Breast epithelium (tissue), 4 donors: ENCODE results near the gene ARHGEF4. TPM values are rescaled to one million over a fixed set of nuclear protein-coding genes. Genes with fewer than 3 reads are reported as not detected.

Experiments used
- DNase-seq, 2 donors: peaks; one replicate each; pipeline ENCODE4 v3.0.0-alpha.2; 2019; ENCODE audit warnings: low spot score in 2 of 2
- H3K27ac ChIP-seq, 2 donors: fragments of 200-600 bp; sonication (generic) in 1 of 2; one replicate each; pipeline ENCODE4 v1.5.1; 2016 to 2019; ENCODE audit warnings: mild to moderate bottlenecking in 1 of 2
- H3K27me3 ChIP-seq, 2 donors: fragments of 200-600 bp; sonication (generic) in 1 of 2; one replicate each; pipeline versions ENCODE4 v1.5.1 to v1.6.0; 2017 to 2019; ENCODE audit warnings: control low read depth in 1 of 2, mild to moderate bottlenecking in 1 of 2
- H3K36me3 ChIP-seq: fragments of 200-600 bp; one replicate; pipeline ENCODE4 v1.5.1; 2019
- H3K4me1 ChIP-seq, 2 donors: fragments of 200-600 bp; sonication (generic); one replicate each; pipeline ENCODE4 v1.5.1; 2016 to 2019; ENCODE audit warnings: control low read depth in 1 of 2
- H3K4me3 ChIP-seq, 3 donors: fragments of 200-600 bp; sonication (generic); 1 replicate in 2 of 3; 2 replicates in 1 of 3; pipeline ENCODE4 v1.5.1; 2016 to 2019; ENCODE audit warnings: mild to moderate bottlenecking in 3 of 3, moderate library complexity in 2 of 3
- H3K9me3 ChIP-seq, 2 donors: fragments of 200-600 bp; sonication (generic) in 1 of 2; one replicate each; pipeline ENCODE4 v1.5.1; 2016 to 2019; ENCODE audit warnings: control low read depth in 1 of 2
- POLR2A ChIP-seq: fragments of 450-650 bp; IDR thresholded peaks from one replicate; pipeline ENCODE4 v1.6.1; 2016; ENCODE audit warnings: antibody characterized with exemption, mild to moderate bottlenecking, moderate library complexity
- POLR2AphosphoS5 ChIP-seq, 3 donors: sonication (generic); formaldehyde crosslinking; IDR thresholded peaks; one replicate each; pipeline ENCODE4 v1.6.1; 2017; ENCODE audit warnings: antibody characterized with exemption in 3 of 3
- intact Hi-C: fragments of 100-400 bp; cut with DNase I; formaldehyde crosslinking; loops from one replicate; pipeline ENCODE4 v1.15.1; 2023; ENCODE audit warnings: low total_unique reads
- total RNA-seq, 3 donors: library from RNA; depleted of rRNA; stranded (reverse); fragments of >200 nt; gene quantifications; one replicate each; pipeline ENCODE4 v1.1.0, GENCODE V29; 2016
- TF ChIP-seq, protein P1 (sequence below), 3 donors: fragments of 450-650 bp; IDR thresholded peaks; one replicate each; pipeline ENCODE4 v1.5.1; 2016 to 2017; ENCODE audit warnings: antibody characterized with exemption in 3 of 3, mild to moderate bottlenecking in 3 of 3, moderate library complexity in 3 of 3

The ARHGEF4 gene
- total RNA-seq, 3 donors from 2014 or later, result 7.5 to 10.1 (median 8.0) TPM

DNA sequence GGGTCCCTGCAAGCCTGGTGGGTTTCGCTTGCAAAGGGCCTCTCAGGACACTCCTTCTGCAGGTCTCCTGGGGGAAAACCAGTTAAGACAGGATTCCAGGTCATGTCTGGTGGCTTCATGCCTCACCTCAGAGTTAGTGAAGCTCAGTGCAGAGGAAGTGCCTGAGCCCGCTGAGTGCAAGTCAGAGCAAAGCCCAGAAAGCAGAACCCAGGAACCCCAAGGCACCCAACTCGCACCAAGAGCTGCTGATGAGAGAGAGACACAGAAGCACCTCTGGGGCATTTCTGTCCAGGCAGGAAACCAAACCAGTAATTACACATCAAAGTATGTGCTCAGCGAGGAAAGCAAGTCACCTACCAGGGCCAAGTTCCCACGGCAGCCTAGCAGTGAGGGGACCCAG is 78.4 kb downstream of the ARHGEF4 start:
- intact Hi-C loops, result no loop called here
- Histone ChIP-seq H3K4me3 (no peak overlapping the region), H3K36me3 (no peaks in the 10 kb centered on the region), H3K27ac (no peak overlapping the region), H3K27me3 (peaks cover 0 to 19% of the 10 kb centered on the region in 2 donors), H3K4me1 (no peaks in the 10 kb centered on the region), H3K9me3 (no peaks in the 10 kb centered on the region)
- no peak for TF ChIP-seq POLR2AphosphoS5 (IDR thresholded peaks at IDR 0.05)
- no peak for TF ChIP-seq POLR2A
- no peak for DNase-seq

DNA sequence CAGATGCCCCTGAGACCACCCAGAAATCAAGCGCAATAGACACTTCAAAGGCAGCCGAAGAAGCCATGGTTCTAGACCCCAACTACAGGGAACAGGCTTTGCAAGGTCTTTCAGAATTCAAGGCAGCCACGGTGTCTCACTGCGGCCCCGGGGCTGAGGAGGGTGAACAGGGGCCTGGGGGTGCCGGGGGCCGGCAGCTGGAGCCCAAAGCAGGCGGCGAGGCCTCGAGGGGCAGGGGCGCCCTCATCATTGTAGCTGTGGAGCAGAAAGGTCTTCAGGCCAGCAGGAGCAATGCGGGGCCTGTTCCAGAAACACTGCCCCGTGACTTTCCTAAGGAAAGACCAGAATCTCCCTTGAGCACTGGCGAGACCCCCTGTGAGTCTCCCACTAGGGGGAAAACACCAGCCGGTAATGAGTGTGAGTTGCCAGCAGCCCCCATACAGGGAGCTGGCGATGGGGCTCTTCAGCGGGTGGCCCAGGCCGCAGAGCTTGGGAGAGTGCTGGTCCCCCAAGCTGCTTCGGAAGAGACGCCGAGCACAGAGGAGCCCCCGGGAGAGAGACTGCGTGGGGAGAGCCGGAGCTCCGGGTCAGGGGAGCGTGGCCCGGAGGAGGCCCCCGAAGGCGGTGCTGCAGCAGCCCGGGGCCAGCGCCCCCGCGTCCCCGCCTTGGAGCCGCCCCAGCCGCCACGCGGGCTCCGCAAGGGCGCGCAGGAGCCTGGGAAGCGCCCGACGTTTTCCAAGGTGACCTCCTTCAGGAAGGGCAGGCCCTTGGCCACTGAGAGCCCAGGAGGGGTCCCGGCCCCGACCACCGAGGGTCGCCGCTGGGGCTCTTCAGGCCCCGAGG is 79.1 kb downstream of the ARHGEF4 start:
- no peaks in the 10 kb centered on the region for H3K36me3 ChIP-seq
- H3K9me3 ChIP-seq, result no peaks in the 10 kb centered on the region
- no peak overlapping the region for H3K27ac ChIP-seq
- TF ChIP-seq POLR2A (no peak), POLR2AphosphoS5 (IDR thresholded peaks at IDR 0.05) (no peak)
- TF ChIP-seq, protein P1, sequence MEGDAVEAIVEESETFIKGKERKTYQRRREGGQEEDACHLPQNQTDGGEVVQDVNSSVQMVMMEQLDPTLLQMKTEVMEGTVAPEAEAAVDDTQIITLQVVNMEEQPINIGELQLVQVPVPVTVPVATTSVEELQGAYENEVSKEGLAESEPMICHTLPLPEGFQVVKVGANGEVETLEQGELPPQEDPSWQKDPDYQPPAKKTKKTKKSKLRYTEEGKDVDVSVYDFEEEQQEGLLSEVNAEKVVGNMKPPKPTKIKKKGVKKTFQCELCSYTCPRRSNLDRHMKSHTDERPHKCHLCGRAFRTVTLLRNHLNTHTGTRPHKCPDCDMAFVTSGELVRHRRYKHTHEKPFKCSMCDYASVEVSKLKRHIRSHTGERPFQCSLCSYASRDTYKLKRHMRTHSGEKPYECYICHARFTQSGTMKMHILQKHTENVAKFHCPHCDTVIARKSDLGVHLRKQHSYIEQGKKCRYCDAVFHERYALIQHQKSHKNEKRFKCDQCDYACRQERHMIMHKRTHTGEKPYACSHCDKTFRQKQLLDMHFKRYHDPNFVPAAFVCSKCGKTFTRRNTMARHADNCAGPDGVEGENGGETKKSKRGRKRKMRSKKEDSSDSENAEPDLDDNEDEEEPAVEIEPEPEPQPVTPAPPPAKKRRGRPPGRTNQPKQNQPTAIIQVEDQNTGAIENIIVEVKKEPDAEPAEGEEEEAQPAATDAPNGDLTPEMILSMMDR (IDR thresholded peaks at IDR 0.05), result no peak
- DNase-seq, result no peak
- H3K4me3 ChIP-seq, result no peak overlapping the region
- peaks cover 0 to 19% of the 10 kb centered on the region in 2 donors for H3K27me3 ChIP-seq
- intact Hi-C loops, result no loop called here
- no peaks in the 10 kb centered on the region for H3K4me1 ChIP-seq

DNA sequence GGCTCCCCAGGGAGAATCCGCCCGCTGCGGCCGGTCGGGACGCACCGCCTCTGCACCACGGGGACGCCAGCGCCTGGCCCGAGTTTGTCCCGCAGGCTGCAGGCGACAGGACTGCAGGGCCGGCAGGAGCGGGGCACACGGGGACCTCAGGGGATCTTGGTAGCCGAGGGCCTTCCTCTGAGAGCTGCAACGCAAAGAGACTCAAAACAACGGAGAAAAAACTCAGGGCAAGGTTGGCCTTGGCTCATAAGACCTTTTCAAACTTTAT is 79.7 kb downstream of the ARHGEF4 start:
- no peak overlapping the region for H3K4me3 ChIP-seq
- intact Hi-C loops, result no loop called here
- TF ChIP-seq, protein P1 (IDR thresholded peaks at IDR 0.05), result no peak
- no peak for TF ChIP-seq POLR2AphosphoS5 (IDR thresholded peaks at IDR 0.05)
- no peak for DNase-seq
- H3K9me3 ChIP-seq, result no peaks in the 10 kb centered on the region
- H3K27ac ChIP-seq, result no peak overlapping the region
- H3K4me1 ChIP-seq, result no peaks in the 10 kb centered on the region
- H3K36me3 ChIP-seq, result no peaks in the 10 kb centered on the region
- peaks cover 0 to 19% of the 10 kb centered on the region in 2 donors for H3K27me3 ChIP-seq

DNA sequence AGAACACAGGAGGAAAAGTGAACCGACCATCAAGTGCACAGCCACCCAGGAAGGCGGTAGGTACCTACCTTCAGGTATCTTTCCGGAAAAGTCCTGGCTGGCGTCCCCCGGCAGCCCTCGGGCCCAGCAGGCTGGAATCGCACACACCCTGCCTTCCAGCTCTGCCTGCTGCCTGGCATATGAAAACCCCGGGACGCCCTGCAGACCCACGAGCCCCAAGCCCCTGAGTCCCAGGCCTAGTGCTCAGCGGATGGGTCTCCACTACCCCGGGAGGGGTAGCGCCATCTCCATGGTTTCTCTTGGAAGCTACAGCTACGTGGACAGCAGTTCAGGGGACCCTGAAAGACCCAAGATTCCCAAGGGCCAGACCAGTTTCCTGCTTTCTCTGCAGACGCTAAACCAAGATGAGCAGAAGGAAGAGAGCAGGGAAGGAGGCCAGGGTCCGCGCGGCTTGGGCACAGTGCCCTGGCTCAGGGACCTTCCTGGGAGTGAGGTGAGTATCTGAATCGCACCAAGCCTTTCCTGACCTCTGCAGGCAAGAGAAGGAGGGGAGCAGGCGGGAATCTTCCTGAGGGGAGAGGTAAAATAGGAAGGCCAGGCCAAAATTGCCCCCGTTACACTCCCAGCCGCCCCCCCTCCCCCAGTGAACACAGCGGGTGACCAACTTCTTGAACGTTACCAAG is 80.4 kb downstream of the ARHGEF4 start:
- H3K4me1 ChIP-seq, result no peaks in the 10 kb centered on the region
- no peak overlapping the region for H3K27ac ChIP-seq
- no peak overlapping the region for H3K4me3 ChIP-seq
- H3K9me3 ChIP-seq, result no peaks in the 10 kb centered on the region
- TF ChIP-seq, protein P1 (IDR thresholded peaks at IDR 0.05), result no peak
- no peak for TF ChIP-seq POLR2AphosphoS5 (IDR thresholded peaks at IDR 0.05)
- TF ChIP-seq POLR2A, result no peak
- intact Hi-C loops, result no loop called here
- peaks cover 0 to 19% of the 10 kb centered on the region in 2 donors for H3K27me3 ChIP-seq
- no peak for DNase-seq
- H3K36me3 ChIP-seq, result no peaks in the 10 kb centered on the region

DNA sequence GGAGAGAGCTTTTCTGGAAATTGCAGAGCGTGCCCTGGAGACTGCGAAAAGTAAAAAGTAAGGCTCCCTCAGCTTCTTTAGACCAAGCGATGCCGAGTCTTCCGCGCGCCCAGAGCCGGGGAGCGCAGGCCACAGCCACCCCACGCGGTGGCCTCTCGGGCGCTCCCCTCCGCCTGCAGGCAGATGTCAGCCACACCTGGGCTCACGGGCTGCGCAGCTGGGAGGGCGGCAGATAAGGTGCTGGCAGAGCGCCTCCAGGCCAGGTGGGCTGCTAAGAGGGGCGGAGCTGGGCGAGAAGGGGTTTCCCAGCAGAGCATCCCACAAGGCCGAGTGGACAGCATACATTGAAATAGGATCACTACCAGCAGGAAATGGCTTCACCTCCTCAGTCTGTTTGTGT is 81.7 kb downstream of the ARHGEF4 start:
- H3K9me3 ChIP-seq, result no peaks in the 10 kb centered on the region
- intact Hi-C loops, result no loop called here
- no peaks in the 10 kb centered on the region for H3K36me3 ChIP-seq
- no peak for TF ChIP-seq POLR2A
- TF ChIP-seq, protein P1 (IDR thresholded peaks at IDR 0.05), result no peak
- TF ChIP-seq POLR2AphosphoS5 (IDR thresholded peaks at IDR 0.05), result no peak
- H3K27ac ChIP-seq, result no peak overlapping the region
- peaks cover 0 to 19% of the 10 kb centered on the region in 2 donors for H3K27me3 ChIP-seq
- H3K4me3 ChIP-seq, result no peak overlapping the region
- DNase-seq, result no peak
- H3K4me1 ChIP-seq, result no peaks in the 10 kb centered on the region
